D341Med (cell line): ENCODE results near the gene KRTAP10-5.

Source experiments
- DNase-seq: peaks from one replicate; pipeline ENCODE4 v3.0.0; 2012; ENCODE audit warnings: low spot score

The KRTAP10-5 gene

DNA sequence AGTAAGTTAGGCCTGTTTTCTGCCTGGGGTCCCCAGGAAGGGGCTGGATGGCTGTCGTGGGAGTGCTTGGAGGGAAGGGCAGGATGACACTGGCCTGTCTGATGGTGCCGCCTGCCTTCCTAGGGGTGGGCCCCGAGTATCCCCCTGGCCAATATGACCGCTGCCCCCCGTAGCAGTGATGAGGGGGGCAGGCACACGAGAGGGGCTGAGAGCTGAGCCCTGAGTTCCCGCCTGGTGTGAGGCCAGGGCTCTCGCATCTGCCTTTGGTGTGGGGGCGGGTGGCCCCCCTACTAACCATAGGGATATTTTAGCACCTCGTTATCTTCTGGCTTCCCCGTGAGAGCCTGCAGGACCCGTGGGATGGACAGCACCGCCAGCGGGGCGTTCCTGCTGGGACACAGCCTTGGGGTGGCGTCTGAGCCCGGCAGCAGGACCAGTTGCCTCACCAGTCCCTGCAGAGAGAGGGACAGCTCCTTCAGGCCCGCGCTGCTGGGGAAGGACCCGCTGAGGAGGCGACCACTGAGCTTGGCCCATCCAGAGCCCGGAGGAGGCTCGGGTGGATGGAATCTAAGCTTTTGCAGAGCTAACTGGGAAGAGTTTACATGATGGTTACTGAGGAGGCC is 50.8 kb downstream of the KRTAP10-5 start:
- no peak for DNase-seq
